Measurements from ENCODE around the gene PLA2G6.

Gene PLA2G6

GRCh38 chr22:38069372-38070249 lies 112.0 kb downstream of the PLA2G6 start:
- no peak for DNase-seq

GRCh38 chr22:38068641-38069371 lies 112.8 kb downstream of the PLA2G6 start:
- no peak for DNase-seq

GRCh38 chr22:38067761-38068360 lies 113.8 kb downstream of the PLA2G6 start:
- DNase-seq, result no peak

GRCh38 chr22:38067028-38067415 lies 114.6 kb downstream of the PLA2G6 start:
- no peak for DNase-seq

GRCh38 chr22:38066381-38067027 lies 115.1 kb downstream of the PLA2G6 start:
- no peak for DNase-seq

- no peak for DNase-seq
Observed at GRCh38 chr22:38065539-38065938, 116.1 kb downstream of the PLA2G6 start.

GRCh38 chr22:38062791-38063190 lies 118.8 kb downstream of the PLA2G6 start:
- DNase-seq, result no peak

Data from activated CD8-positive, alpha-beta memory T cell treated with anti-CD3 and anti-CD28 coated beads for 24 hours (primary cell).